GM19467 (cell line): ENCODE data around the gene PTPRCAP.
A peak's percentile ranks its signal among the peaks of the same experiment; 100 is the strongest.
"Not testable (repeated sequence)": the region's sequence is repeated elsewhere in the genome, so short reads cannot be mapped to it uniquely, and the experiment has no call there.

Source experiments
- ATAC-seq: cut with Tn5 transposase; IDR thresholded peaks from one replicate; pipeline ENCODE4 v1.9.1; 2021; ENCODE audit warnings: mild to moderate bottlenecking, moderate library complexity; ENCODE audit not compliant: unreplicated experiment

PTPRCAP gene

DNA sequence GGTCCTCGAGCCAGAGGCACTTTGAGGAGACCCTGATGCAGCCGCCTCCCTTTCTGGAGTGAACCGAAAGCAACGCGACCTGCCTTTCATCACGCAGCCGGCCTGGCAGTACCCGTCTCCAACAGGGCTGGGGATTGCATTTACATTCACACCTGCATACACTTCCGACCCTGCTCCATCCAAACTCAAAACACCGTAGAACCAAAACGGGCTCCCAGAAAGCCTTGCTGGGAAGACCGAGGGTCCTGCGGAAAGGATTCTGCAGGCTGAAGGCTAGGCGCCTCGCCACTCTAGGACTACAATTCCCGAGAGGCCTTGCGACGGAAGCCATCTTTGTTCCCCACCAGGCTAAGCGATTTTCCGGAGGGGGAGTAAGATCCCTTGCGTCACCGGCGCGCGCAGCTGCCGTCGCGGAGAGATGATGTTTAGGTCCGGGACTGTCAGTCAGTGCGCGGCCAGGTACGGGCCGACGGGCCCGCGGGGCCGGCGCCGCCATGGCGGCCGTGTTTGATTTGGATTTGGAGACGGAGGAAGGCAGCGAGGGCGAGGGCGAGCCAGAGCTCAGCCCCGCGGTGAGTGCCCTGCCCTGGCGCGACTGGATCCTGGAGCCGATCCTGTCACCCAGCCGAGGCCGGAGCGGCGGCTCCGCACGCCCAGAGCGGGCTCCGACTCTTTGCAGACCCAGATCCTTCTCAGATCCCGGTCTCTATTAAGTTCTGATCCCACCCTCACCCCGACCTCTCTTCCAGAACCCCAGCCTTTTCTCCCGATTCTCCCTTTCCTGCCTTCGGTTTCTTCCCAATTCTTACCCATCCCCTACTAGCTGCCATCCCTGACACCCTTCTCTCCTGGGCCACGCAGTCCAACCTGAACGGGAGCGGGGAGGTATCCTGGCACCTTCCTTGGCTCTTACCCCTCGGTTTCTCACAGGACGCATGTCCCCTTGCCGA lies 9.2 kb downstream of the PTPRCAP start, which contains the start of gene RPS6KB2:
Gene RPS6KB2 (plus strand): TSS at position 443 of the 950 bp plus-strand sequence. CDS start 52 bp downstream, at position 495.
- ATAC-seq, result peak; percentile 81

DNA sequence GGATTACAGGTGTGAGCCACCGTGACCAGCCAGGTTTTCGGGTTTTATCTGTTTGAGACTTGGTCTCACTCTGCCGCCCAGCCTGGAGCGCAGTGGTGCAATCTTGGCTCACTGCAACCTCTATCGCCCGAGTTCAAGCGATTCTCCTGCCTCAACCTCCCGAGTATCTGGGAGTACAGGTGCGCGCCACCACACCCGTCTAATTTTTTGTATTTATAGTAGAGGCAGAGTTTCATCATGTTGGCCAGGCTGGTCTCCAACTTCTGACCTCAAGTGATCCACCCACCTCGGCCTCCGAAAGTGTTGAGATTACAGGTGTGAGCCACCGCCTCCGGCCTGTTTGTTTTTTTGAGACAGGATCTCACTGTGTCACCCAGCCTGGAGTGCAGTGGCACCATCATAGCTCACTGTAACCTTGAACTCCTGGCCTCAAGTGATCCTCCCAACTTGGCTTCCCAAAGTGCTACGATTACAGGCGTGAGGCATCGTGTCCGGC lies 10.1 kb downstream of the PTPRCAP start:
- not testable (repeated sequence) for ATAC-seq

DNA sequence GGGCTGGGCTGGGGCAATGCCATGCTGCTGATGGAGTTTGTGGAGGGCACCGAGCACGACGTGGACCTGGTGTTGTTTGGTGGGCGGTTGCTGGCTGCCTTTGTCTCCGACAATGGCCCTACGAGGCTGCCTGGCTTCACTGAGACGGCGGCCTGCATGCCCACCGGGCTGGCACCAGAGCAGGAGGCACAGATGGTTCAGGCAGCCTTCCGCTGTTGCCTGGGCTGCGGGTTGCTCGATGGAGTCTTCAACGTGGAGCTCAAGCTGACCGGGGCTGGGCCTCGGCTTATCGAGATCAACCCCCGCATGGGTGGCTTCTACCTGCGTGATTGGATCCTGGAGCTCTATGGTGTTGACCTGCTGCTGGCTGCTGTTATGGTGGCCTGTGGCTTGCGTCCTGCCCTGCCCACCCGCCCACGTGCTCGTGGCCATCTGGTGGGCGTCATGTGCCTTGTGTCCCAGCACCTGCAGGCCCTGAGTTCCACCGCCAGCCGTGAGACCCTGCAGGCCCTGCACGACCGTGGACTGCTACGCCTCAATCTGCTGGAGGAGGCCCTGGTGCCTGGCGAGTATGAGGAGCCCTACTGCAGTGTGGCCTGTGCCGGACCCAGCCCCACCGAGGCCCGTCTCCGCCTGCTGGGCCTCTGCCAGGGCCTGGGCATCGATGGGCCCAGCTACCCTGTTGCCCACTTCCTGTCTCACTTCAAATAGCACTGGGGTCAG lies 13.4 kb downstream of the PTPRCAP start:
- ATAC-seq, result no peak

DNA sequence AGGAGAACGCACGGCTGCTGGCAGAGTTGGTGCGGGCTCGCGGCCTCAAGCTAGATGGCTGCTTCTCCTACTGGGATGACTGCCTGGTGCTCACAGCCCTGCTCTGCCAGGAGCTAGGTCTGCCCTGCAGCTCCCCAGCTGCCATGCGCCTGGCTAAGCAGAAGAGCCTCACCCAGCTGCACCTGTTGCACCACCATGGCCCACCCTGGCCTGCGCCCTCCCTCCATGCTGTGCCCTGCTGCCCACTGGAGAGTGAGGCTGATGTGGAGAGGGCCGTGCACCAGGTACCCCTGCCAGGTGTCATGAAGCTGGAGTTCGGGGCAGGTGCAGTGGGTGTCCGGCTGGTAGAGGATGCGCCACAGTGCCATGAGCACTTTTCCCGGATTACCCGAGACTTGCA lies 14.0 kb downstream of the PTPRCAP start:
- no peak for ATAC-seq

DNA sequence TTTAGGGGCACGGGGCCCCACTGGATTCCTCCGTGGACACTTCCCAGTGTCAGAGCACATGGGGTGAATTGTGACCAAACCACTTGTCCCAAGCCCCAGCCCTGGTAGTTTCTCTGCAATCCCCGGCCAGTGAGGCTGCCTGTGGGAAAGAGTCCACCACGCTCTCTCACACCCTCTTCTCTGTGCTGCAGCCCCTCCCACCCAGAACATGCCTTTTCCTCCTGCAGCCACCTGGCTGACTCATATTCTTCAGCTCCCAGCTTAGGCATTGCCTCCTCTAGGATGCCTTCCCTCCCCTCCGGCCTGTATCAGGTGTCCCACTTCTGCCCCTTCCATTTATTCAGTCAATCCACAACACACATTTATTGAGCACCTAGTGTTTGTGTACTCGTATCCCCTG lies 14.6 kb downstream of the PTPRCAP start:
- no peak for ATAC-seq

DNA sequence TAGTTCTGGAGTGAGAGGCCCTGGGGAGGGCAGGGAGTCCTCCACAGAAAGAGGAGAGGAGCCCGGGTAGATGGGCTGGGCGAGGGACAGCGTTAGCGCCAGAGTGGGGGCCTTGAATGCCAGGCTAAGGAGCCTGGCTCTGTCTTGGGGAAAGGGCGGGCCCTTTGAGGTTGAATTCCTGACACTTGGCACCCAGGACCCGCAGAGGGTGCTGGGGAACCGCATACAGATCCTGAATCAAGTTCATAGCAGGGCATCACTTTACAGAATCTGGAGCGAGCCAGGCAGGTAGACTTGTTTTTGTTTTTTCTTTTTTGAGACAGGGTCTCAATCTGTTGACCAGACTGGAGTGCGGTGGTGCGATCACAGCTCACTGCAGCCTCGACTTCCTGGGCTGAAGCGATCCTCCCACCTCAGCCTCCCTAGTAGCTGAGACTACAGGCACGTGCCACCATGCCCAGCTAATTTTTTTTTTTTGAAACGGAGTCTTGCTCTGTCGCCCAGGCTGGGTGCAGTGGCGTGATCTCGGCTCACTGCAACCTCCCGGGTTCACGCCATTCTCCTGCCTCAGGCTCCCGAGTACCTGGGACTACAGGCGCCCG lies 16.0 kb downstream of the PTPRCAP start:
- peak; percentile 6 for ATAC-seq

DNA sequence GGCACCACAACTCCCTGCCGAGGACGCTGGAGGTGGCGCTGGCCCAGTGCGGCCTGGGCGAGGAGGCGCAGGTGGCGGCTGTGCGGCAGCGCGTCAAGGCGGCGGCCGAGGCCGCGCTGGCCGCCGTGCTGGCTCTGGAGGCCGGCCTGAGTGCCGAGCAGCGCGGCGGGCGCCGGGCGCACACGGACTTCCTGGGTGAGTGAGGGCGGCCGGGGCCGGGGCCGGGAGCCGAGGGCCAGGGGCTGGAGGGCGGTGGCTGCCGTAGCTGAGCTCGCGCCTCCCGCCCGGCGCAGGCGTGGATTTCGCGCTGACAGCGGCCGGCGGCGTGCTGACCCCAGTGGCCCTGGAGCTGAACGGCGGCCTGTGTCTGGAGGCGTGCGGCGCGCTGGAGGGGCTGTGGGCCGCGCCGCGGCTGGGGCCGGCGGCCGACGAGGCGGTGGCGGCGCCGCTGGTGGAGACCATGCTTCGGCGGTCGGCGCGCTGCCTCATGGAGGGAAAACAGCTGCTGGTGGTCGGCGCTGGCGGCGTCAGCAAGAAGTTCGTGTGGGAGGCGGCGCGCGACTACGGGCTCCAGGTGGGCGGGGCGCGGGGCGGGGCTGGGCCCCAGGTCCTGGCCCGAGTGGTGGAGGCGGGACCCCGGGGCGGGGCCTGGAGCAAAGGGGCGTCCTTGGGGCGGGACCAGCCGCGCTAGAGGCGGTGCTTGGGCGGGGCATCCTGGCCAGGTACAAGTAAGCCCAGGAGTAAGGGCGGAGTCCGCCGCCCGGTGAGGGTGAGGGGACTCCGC lies 16.6 kb downstream of the PTPRCAP start:
- peak; percentile 82 for ATAC-seq

DNA sequence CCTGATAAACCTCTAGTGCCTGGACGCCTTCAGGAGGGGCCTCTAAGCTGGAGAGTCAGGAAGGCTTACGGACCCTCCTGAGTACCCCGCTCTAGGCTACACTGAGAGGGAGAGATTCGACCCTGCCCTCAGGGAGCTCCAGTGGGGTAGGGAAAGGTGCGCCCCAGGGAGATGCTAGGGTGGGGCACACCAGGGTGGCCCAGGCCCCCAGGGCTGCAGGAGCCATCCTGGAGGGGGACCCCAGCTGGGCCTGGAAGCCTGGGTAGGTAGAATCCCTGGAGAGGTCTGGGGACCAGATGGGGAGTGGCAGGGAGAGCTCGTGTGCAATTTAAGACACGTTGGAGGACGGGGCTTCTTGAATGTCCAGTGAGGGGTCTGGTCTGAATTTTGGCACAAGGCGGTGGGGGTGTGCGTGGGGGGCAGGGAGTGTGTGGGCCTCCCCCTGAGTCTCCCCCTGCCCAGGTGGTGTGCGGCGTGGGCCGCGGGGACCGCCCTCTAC lies 17.3 kb downstream of the PTPRCAP start:
- ATAC-seq, result no peak

DNA sequence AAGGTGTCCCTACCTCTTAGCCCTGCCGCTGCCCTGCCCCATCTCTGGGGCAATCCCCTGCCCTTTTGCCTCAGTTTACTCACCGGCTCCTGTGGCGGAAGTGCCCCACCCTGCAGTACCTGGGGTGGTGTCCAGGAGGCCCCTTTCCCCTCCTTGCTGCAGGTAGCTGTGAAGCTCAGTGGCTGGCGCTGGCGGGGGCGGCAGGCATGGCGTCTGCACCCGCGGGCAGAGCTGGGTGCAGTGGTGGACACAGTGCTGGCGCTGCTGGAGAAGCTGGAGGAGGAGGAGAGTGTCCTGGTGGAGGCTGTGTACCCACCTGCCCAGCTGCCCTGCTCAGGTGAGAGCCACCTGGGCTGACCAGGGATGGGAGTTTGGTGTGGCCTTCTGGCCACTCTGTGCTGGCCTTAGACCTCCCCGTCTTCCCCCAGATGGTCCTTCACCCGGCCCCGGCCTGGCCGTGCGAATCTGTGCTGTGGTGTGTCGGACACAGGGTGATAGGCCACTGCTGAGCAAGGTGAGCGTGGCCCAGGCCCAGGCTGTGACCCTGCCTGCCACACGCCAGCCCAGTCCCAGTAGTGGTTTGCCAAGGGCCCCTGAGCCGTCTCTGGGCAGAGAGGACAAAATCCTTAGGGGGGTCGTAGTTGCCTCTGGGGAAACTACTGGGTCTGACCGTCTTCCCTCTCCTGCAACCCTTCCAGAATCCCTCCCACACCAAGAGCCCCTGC lies 18.0 kb downstream of the PTPRCAP start:
- ATAC-seq, result no peak

DNA sequence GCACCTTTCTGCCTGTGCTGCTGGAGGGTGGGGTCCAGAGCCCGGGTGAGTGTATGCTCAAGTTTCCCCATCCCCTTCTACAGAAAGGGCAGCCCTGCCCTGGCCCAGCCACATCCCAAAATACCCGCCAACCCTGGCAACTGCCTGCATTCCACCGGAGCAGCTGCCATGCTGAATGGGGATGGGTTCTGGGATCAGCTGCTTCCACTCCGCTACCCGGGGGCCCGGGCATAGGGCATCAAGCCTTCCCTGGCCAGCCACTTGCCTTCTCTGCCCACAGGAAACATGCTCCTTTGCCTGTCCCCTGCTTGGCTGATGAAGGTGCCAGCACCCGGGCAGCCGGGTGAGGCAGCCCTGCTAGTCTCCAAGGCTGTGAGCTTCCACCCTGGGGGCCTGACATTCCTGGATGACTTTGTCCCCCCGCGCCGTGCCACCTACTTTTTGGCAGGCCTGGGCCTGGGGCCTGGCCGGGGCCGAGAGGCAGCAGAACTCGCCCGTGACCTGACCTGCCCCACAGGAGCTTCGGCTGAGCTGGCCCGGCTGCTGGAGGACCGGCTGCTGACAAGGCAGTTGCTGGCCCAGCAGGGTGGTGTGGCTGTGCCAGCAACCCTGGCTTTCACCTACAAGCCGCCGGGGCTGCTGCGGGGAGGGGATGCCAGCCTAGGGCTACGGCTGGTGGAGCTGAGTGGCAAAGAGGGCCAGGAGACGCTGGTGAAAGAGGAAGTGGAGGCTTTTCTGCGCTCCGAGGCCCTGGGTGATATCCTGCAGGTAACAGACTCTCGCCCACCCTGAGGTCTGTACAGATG lies 18.8 kb downstream of the PTPRCAP start:
- no peak for ATAC-seq

DNA sequence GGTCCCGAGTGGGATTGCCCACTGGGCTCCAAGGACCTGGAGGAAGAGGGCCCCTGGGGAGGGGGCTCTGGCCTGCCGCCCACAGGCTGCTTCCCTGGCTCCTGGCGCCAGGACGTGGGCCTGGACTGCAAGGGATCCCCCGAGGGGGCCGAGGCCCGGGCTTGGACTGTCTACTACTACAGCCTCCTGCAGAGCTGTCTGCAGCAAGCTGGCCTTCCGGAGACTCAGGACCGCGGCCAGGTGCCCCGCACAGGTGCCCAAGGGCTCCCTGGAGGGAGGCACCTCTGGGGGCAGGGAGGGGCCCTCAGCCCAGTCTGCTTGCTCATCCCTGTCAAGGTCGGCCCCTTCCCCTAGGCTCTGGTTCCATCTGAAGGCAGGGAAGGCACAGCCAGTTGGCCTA lies 20.1 kb downstream of the PTPRCAP start:
- ATAC-seq, result no peak

DNA sequence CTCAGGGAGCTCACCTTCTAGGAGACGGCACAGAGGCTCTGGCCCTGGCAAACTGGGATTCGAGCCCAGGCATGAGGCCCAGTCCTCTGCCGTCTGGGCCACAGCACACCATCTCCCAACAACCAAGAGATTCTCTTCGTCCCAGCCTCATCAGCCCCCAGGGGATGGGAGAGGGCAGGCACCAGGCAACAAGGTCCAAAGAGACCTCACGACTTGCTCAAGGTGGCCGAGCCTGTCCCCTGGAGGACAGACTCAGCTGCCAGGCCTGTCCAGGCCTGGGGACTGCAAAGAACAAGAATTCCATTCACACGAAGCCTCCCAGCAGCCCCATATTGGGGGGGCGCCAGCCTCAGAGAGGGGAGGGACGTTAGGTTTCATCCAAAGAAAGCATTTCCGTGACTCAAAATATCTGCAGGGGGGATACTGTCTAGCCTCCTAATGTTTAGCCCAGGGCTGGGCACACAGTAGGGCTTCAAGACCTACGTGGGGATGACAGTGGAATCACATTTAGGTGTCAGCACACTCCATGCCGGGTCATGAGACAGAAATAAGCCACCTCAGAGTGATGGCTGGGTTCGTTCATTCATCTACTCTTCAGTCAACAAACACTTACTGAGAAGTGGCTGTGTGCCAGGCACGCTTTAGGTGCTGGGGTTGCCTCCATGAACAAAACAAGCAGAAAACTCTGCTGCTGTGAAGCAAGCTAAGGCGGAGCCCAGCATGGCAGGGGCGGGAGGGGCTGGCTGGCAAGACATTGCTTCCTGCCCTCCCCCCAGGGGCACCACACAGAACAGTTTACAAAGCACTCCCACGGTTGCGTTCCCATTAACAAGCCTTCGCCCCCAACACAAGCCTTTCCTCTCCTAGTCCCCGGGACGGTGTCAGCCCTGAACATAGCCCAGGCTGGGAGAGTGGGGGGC lies 20.8 kb downstream of the PTPRCAP start:
- no peak for ATAC-seq

DNA sequence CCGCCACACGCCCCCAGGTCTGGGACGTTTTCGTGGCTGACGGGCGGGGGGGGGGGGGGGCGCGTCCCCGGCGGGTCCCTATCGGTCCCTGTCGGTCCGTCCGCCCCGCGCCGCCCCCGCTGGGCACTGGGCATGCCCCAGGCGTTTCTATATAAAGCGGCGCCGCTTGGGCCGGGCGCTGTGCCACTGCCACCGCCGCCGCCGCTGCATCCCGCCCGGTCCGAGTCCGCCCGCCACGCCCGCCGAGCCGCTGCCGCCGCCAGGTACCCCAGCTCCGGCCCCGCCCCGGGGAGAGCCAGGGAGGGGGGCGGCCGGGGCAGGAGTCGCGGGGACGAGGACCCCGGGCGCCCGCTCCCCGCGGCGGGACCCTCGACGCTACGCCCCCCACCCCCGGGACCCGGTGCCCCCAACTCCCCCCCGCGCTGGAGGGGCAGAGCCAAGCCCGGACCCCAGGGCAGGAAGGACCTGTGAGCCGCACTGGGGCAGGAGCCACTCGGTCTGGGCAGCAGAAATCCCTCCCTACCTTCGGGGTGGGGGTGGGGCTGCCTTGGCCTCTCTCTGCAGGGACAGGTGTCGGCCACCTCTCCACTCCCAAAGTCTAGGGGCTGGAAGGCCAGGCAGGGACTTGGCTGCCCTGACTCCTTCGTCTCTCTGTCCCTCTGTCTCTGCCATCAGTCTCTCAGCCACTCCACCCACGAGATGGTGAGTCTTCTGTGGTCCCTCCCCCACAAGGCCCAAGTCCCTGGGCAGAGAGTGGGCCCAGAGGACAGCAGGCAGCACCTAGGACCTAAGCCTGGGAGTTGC lies 21.8 kb downstream of the PTPRCAP start, which contains the start of gene CARNS1:
Gene CARNS1 (plus strand): TSS at position 178 of the 804 bp plus-strand sequence. CDS start 522 bp downstream, at position 700.
- no peak for ATAC-seq

DNA sequence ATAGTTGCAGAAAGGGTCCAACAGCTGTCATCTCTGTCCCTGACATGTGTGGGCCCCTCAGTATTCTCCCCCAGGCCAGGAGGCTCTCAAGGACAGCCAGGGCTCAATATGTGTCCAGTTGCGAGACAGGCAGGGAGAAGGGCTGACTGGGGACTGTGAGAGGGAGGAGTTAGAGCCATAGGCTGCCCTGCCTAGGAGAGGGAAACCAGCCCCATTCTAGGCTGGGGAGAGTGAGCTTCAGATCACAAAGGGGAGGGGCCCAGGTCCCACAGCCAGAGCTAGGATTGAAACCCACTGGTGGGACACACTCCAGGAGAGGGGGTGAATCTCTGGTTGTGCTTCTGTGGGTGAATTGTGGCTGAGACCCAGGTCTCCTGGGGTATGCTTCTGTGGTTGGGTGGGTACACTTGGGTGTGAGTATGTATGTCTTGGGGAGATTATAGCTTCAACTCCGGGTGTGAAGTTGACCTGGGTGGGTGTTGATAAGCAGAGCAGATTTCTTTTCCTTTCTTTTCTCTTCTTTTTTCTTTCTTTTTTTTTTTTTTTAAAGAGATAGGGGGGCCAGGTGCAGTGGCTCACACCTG lies 24.1 kb downstream of the PTPRCAP start:
- ATAC-seq, result no peak

DNA sequence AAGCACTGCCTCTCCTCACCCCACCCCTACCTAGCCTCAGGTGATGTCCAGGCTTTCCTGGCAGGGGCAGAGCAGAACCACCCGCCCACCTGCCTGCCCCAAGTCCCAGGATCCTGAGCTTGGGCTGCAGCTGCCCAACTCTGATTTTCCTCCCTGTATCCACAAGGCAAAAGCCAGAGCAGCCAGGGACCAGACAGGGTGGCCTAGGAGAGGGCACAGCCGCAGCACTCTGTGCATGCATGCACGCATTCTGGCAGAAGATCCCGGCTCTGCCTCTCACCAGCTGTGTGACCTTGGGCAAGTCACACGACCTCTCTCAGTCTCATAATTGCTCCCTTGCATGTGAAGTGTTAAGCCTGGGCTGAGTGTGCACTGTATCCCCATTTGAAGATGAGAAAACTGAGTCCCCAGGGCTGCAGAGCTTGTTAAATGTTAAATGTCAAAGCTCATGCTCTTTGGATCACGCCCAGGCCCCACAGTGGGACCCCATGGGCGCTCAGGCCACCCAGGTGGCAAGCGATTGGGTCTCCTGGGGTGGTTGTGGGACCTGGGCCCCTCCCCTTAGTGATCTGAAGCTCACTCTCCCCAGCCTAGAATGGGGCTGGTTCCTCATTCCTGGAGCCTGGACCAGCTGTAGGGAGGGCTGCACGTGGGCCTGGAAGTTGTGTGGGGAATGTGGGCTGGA lies 24.8 kb downstream of the PTPRCAP start:
- no peak for ATAC-seq

DNA sequence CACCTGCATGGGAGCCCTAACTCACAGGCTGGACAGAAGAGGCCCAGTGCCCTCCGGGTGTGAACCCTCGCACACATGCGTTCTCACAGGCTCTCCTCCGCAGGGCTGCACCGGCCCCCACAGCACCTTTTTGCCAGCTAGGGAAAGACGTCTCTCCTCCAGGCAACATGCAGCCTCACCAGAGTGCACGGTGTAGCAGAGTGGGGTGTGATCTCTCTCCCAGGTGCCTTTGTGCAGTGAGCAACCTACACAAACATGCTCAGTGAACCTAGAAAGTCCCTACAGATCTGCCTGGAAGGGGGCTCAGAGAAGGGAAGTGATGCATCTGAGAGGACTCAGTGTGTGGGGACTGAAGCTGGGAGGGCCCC lies 25.7 kb downstream of the PTPRCAP start:
- no peak for ATAC-seq
